GM18499 (cell line): Measurements from ENCODE around the gene BCAS1.

Source experiments
- ATAC-seq: cut with Tn5 transposase; IDR thresholded peaks from one replicate; pipeline ENCODE4 v1.9.1; 2021; ENCODE audit warnings: moderate number of reproducible peaks; ENCODE audit not compliant: insufficient read depth, unreplicated experiment

BCAS1 gene, protein sequence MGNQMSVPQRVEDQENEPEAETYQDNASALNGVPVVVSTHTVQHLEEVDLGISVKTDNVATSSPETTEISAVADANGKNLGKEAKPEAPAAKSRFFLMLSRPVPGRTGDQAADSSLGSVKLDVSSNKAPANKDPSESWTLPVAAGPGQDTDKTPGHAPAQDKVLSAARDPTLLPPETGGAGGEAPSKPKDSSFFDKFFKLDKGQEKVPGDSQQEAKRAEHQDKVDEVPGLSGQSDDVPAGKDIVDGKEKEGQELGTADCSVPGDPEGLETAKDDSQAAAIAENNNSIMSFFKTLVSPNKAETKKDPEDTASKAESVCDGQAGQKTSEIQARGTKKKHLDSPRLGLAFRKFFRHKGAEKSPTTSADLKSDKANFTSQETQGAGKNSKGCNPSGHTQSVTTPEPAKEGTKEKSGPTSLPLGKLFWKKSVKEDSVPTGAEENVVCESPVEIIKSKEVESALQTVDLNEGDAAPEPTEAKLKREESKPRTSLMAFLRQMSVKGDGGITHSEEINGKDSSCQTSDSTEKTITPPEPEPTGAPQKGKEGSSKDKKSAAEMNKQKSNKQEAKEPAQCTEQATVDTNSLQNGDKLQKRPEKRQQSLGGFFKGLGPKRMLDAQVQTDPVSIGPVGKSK

GRCh38 chr20:54070187-54070987 lies at the start of gene BCAS1:
Gene BCAS1 (minus strand): TSS chr20:54070594. CDS start chr20:54058718, 11,876 bp downstream.
- no peak for ATAC-seq

DNA sequence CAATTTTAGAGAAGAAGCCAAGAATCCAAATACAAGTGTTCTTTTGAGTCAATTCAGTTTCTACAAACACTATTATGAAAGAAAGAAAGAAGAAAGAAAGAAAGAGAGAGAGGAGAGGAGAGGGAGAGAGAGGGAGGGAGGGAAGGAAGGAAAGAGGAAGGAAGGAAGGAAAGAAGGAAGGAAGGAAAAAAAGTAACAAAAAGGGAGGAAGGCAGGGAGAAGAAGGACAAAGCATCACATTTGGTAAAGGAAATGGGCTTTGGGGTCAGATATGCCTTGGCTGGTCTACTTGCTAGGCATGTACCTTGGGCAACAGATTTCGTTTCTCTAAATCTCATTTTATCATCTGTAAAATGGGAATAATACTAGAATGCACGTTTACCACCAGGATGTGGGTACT lies 49.4 kb upstream of the BCAS1 start:
- no peak for ATAC-seq

DNA sequence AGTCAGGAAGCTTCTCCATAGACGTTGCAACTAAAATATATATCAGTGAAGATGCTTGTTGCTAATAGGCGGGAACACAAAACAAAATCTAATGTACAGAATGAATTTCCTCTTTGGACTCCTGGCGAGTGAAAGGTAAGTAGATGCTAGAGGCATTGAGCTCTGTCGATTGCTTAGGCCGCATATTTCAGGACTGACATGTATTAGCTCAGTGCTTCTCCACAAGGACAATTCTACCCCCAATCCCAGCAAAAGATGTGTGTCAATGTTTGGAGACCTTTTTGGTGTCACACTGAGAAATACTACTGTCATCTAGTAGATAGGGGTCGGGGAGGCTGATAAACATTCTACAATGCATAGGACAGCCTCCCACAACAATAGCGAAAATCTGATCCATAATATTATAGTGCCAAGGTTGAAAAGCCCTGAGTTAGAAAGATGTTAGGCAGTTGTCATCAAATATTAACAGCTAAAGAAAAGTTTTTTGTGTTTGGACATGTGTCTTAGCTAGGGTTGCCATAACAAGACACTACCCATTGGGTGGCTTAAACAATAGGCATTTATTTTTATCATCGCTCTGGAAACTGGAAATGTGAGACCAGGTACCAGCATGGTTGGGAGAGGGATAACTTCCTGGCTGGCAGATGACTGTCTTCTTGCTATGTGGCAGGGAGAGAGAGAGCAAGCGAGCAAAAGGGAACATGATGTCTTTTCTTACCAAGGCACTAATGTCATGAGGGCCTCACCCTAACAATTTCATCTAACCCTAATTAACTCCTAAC lies 48.0 kb upstream of the BCAS1 start:
- ATAC-seq, result no peak

GRCh38 chr20:54116550-54117235 lies 46.3 kb upstream of the BCAS1 start:
- ATAC-seq, result no peak

GRCh38 chr20:54115172-54115854 lies 44.9 kb upstream of the BCAS1 start:
- no peak for ATAC-seq

DNA sequence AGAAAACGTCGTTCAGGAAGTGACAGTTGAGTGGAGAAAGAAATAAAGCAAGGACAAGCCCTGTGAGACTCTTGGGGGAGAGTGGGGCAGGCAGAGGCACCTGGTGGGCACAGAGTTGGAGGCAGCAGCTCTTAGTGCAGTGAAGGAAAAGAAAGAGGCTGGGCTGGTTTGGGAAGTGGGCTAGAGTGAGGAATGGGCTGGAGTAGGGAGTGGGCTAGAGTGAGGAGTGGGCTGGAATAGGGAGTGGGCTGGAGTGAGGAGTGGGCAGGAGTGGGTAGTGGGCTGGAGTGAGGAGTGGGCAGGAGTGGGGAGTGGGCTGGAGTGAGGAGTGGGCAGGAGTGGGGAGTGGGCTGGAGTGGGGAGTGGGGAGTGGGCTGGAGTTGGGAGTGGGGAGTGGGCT lies 43.7 kb upstream of the BCAS1 start:
- no peak for ATAC-seq

DNA sequence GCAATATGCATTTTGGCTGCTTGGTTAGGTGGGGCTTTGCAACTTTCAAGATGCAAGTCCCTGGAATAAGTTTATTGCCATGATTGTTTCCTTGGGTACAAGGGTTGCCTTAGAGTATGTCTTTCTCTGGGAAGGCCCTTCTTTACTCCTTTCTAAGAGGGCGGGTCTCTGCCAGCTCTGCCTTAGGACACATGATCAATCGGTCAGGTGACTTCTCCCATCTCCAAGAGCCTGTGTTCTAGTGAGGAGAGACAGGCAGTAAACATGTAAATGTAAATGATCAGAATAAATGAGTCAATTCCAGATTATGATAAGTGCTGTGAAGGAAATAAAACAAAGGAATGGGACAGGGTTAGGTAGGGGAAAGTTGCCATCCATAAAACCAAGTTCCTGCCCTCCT lies 43.2 kb upstream of the BCAS1 start:
- no peak for ATAC-seq

DNA sequence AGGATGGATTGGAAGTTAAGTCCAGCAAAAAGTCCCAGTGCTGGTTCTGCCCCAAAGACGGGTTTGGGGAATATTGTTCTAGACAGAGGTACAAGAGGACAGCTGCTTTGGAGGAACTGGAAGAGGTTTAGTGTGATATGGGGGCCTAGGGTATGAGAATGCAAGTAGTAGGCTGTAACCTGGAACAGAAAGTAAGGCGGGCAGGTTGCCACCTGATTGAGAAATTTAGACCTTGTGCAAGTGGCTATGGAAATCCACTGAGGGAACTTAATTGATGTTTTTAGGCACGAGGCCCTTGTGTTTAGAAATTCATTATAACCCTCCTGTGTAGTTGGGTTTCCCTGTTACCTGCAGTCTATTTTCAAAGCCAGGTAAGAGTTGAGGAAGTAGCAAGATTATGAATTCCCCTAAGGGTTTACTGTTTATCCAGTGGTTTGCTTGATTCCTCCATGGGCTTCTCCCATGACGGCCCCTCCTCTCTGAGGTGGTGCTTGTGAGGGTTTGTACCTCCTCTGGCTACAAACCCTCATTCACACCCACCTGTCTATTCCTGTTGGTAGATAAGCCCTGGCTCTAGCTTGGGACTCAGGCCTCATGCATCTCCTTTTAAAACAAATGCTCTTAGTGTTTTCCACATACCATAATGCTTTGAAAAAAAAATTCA lies 42.0 kb upstream of the BCAS1 start:
- no peak for ATAC-seq

DNA sequence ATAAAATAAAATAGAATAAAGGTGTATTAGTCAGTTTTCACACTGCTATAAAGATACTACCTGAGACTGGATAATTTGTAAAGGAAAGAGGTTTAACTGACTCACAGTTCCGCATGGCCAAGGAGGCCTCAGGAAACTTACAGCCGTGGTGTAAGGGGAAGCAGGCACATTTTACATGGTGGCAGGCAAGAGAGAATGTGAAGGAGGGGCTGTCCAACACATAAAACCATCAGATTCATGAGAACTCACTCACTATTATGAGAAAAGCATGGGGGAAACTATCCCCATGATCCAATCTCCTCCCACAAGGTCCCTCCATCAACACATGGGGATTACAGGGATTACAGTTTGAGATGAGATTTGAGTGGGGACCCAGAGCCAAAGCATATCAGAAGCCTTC lies 41.1 kb upstream of the BCAS1 start:
- ATAC-seq, result no peak

GRCh38 chr20:54110457-54110856 lies 40.1 kb upstream of the BCAS1 start:
- no peak for ATAC-seq

DNA sequence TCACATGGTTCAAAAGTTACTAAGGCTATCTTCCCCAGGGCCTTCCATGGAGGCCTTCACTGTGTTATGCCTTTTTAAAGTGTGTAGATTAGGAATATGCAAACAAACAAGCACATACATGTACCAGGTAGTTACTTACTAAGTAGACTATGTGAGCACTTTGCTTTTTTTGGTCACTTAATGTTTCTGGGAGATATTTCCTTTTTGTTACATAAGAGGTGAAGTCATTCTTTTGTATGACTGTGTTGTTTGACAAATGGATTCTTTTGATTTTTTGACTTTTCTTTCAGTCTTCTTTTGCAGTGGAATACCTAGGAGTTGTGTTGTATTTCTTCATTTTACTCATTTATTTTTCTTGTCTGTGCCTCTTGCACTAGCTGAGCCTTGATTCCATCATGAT lies 39.6 kb upstream of the BCAS1 start:
- ATAC-seq, result no peak

- no peak for ATAC-seq
These were observed 38.4 kb upstream of the BCAS1 start for GRCh38 chr20:54108817-54109216.

GRCh38 chr20:54108326-54108642 lies 37.9 kb upstream of the BCAS1 start:
- ATAC-seq, result no peak

- no peak for ATAC-seq
These were observed 37.4 kb upstream of the BCAS1 start for GRCh38 chr20:54107600-54108325.

DNA sequence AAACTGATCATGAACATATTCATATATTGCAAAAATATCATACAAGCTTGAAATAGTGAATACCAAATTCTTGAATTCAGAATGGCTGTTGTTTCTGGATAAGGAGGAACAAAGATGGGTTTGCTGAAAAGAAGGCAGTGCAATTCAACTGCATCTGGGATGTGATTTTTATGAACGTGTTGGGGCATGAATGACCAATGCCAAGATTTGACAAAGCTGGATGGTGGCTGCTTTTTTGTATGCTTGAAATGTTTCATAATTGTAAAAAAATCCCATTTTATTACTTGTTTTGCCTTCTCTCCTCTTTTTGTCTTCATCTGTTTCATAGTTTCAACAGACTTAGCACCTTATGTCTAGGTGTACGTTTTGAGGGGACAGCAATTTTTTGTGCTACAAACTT lies 36.8 kb upstream of the BCAS1 start:
- ATAC-seq, result no peak

DNA sequence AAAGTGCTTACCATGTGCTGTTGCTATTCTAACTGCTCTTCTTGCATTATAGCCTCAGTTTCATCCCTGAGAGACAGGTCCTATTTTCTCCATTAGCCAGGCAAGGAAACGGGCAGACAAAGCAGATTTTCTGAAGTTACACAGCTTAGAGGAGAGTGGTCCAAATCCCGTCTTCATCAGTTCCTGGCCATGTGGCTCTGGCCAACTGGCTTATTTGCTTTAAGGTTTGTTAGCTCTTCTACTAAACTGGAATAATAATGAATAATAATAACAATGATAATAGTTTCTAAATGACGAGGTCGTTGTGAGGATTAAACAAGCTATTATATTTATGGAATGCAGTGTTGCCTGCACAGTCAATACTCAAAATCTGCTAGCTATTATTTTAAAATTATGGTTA lies 35.8 kb upstream of the BCAS1 start:
- no peak for ATAC-seq

- no peak for ATAC-seq
These were observed 35.3 kb upstream of the BCAS1 start for GRCh38 chr20:54105653-54106052.

DNA sequence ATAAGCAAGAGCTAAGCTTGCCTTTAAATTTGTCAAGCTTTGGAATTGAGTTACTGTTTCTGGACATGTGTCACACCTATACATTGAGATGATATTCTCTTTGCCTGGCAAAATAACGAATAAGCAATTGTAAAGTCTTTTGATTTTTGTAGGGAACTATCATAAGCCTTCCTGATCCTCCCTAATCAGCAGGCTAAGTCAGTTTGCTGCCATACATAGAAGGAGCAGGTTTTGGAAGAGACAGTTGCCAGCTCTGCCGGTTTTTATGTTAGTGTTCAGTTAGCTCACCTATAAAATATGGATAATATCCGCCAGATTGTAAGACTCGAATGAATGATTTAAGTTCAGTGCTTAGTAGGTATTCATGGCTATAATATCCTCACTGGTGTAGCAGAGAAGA lies 34.4 kb upstream of the BCAS1 start:
- ATAC-seq, result no peak
